Right lobe of liver (tissue), 4 donors: ENCODE measurements around the gene FBXW5.

ENCODE experiments used
- POLR2A ChIP-seq: fragments of 450-650 bp; IDR thresholded peaks from one replicate; pipeline ENCODE4 v1.6.1; 2017; ENCODE audit warnings: antibody characterized with exemption, mild to moderate bottlenecking
- TF ChIP-seq, protein P1 (sequence below), 4 donors: fragments of 200-600 bp in 3 of 4; fragments of 450-650 bp in 1 of 4; IDR thresholded peaks; one replicate each; pipeline versions ENCODE4 v1.5.1 to v1.8.0; 2016 to 2022; ENCODE audit warnings: antibody characterized with exemption in 4 of 4, mild to moderate bottlenecking in 2 of 4
- donor health status: DM: no; HTN: no; CAD: no.
- donor health status: DM: no; HTN: no; CAD: no.
- donor health status: DM: no; HTN: yes; CAD: no.

DNA sequence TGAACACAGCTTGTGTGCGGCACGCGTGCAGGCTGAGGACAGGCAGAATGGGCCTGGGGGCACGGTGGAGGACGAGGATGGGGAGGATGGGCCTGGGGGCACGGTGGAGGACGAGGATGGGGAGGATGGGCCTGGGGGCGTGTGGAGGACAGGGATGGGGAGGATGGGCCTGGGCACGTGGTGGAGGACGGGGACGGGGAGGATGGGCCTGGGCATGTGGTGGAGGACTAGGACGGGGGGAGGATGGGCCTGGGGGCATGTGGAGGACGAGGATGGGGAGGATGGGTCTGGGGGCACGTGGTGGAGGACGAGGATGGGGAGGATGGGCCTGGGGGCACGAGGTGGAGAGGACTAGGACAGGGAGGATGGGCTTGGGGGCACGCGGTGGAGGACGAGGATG, 22.0 kb downstream of the FBXW5 start:
- TF ChIP-seq, protein P1, sequence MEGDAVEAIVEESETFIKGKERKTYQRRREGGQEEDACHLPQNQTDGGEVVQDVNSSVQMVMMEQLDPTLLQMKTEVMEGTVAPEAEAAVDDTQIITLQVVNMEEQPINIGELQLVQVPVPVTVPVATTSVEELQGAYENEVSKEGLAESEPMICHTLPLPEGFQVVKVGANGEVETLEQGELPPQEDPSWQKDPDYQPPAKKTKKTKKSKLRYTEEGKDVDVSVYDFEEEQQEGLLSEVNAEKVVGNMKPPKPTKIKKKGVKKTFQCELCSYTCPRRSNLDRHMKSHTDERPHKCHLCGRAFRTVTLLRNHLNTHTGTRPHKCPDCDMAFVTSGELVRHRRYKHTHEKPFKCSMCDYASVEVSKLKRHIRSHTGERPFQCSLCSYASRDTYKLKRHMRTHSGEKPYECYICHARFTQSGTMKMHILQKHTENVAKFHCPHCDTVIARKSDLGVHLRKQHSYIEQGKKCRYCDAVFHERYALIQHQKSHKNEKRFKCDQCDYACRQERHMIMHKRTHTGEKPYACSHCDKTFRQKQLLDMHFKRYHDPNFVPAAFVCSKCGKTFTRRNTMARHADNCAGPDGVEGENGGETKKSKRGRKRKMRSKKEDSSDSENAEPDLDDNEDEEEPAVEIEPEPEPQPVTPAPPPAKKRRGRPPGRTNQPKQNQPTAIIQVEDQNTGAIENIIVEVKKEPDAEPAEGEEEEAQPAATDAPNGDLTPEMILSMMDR (IDR thresholded peaks at IDR 0.05) = no peak
- no peak for TF ChIP-seq POLR2A
